Measurements from ENCODE around the gene MYADM.

Gene MYADM

DNA sequence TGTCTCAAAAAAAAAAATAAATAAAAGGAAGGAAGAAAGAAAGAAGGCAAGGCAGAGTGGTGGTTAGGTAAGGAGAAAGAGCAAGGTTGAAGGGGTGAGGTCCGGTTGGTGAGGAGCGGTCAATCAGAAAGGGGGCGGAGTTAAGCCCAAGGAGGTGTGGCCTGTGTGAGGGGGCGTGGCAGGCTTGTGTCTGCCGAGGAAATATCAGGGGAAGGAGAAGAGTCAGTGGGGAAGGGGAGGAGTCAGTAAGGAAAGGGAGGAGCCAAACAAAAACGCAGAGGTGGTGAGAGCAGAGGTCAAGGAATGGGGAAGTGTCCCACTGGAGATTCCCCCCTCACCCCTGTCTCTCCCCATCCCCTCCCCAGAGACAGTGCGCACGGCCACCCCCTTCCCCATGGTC lies 47.3 kb downstream of the MYADM start:
- DNase-seq (ENCODE audit: low read depth): no peak

DNA sequence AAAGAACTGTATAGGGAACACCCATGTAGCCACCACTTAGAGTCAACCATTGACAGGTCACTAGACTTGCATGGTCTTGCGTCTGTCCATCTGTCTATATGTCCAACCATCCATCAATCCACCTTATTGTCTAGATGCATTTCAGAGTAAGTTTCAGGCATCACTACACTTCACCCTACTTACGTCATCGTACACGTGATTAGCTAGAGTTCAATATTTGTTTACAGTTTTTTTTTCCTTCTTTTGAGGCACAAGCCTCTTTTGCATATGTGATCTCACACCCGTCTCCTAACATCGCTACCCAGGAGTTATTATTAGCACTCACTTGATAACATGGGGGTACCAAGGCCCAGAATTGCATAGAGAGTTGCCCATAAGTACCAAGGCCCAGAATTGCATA lies 48.3 kb downstream of the MYADM start:
- DNase-seq (ENCODE audit: low read depth): no peak

DNA sequence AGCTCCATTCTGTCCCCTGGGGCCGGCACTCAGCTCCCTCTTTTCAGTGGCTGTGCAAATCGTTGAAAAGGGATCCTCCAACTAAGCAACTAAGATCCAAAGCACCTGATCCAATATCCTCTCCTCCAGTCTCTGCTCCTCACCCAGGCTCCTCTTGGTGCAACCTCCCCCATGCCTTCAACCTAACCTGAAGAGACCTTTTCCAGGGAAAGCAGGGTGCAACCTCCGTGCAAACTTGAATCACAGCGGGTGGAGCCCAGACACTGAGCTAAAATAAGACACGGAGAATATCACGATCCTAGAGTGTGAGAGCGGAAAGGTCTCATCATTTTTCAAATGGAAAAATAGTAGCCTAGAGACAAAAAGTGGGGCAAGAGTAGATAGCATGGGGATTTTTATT lies 49.7 kb downstream of the MYADM start:
- no peak for DNase-seq (ENCODE audit: low read depth)

Data from GM04504 (cell line).